Measurements from ENCODE around the gene KCNB1.

DNA sequence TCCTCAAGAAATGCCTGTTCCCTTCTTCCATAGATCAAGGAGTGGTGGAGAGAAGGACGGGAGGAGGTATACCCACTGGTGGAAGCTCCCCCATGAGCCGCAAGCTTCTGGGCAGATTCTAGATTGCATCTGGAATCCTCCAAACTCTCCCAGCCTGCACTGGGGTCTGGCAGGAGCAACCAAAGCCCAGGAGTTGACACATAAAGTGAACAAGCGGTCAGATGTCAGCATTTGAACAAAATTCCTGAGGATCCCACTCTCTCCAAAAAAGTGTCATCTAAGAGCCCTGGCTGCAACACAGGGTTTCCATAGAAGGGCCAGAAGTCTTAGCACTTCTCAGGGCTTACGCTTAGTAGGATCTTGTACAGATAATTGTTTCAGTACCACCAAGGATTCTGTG, 88.2 kb downstream of the KCNB1 start:
- TF ChIP-seq, protein P1, sequence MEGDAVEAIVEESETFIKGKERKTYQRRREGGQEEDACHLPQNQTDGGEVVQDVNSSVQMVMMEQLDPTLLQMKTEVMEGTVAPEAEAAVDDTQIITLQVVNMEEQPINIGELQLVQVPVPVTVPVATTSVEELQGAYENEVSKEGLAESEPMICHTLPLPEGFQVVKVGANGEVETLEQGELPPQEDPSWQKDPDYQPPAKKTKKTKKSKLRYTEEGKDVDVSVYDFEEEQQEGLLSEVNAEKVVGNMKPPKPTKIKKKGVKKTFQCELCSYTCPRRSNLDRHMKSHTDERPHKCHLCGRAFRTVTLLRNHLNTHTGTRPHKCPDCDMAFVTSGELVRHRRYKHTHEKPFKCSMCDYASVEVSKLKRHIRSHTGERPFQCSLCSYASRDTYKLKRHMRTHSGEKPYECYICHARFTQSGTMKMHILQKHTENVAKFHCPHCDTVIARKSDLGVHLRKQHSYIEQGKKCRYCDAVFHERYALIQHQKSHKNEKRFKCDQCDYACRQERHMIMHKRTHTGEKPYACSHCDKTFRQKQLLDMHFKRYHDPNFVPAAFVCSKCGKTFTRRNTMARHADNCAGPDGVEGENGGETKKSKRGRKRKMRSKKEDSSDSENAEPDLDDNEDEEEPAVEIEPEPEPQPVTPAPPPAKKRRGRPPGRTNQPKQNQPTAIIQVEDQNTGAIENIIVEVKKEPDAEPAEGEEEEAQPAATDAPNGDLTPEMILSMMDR (IDR thresholded peaks at IDR 0.05; ENCODE audit: insufficient read depth, low read length), result no peak
- TF ChIP-seq POLR2AphosphoS5 (IDR thresholded peaks at IDR 0.05; ENCODE audit: low read depth), result no peak

All from HL-60 (cell line).